Stimulated activated naive CD4-positive, alpha-beta T cell treated with Interleukin-2 at 50 U/mL for 16 hours (primary cell): Measurements from ENCODE around the gene SLC25A12.
"Not testable (repeated sequence)": the region's sequence is repeated elsewhere in the genome, so short reads cannot be mapped to it uniquely, and the experiment has no call there.

Source experiments
- DNase-seq: peaks from one replicate; lab custom pipeline; 2025; lab: John Stamatoyannopoulos, UW

Gene SLC25A12

GRCh38 chr2:171789956-171790355 lies 104.1 kb downstream of the SLC25A12 start:
- no peak for DNase-seq

- no peak for DNase-seq
Measured at GRCh38 chr2:171788316-171788993, 105.6 kb downstream of the SLC25A12 start.

GRCh38 chr2:171787333-171788072 lies 106.5 kb downstream of the SLC25A12 start:
- DNase-seq, result no peak

- no peak for DNase-seq
Measured at GRCh38 chr2:171785450-171785849, 108.6 kb downstream of the SLC25A12 start.

- no peak for DNase-seq
Measured at GRCh38 chr2:171778515-171778914, 115.5 kb downstream of the SLC25A12 start.

- DNase-seq, result not testable (repeated sequence)
Measured at GRCh38 chr2:171774581-171774980, 119.5 kb downstream of the SLC25A12 start.

GRCh38 chr2:171772373-171772772 lies 121.7 kb downstream of the SLC25A12 start:
- no peak for DNase-seq

GRCh38 chr2:171771463-171771862 lies 122.6 kb downstream of the SLC25A12 start:
- DNase-seq, result no peak

- DNase-seq, result no peak
Measured at GRCh38 chr2:171763602-171764001, 130.4 kb downstream of the SLC25A12 start.

GRCh38 chr2:171762879-171763573 lies 131.0 kb downstream of the SLC25A12 start:
- no peak for DNase-seq

- not testable (repeated sequence) for DNase-seq
Measured at GRCh38 chr2:171761176-171761575, 132.9 kb downstream of the SLC25A12 start.

GRCh38 chr2:171758762-171759161 lies 135.3 kb downstream of the SLC25A12 start:
- not testable (repeated sequence) for DNase-seq

- DNase-seq, result no peak
Measured at GRCh38 chr2:171754254-171754939, 139.6 kb downstream of the SLC25A12 start.

GRCh38 chr2:171747371-171747770 lies 146.7 kb downstream of the SLC25A12 start:
- DNase-seq, result no peak

- DNase-seq, result no peak
Measured at GRCh38 chr2:171745806-171746205, 148.2 kb downstream of the SLC25A12 start.

- no peak for DNase-seq
Measured at GRCh38 chr2:171745141-171745540, 148.9 kb downstream of the SLC25A12 start.

GRCh38 chr2:171742760-171743159 lies 151.3 kb downstream of the SLC25A12 start:
- no peak for DNase-seq

- no peak for DNase-seq
Measured at GRCh38 chr2:171741189-171741588, 152.9 kb downstream of the SLC25A12 start.

GRCh38 chr2:171735991-171736710 lies 157.9 kb downstream of the SLC25A12 start:
- no peak for DNase-seq
